AG04450 (cell line): ENCODE results near the gene TCEA3. TPM values are rescaled to one million over a fixed set of nuclear protein-coding genes. Genes with fewer than 3 reads are reported as not detected.

Experiments
- CTCF ChIA-PET: fragments of 300-600, 350-600 bp; formaldehyde crosslinking; extraction: SDS; loops from one replicate; lab custom pipeline; 2022; ENCODE audit warnings: antibody characterized with exemption, inconsistent platforms; lab: Charles Lee
- POLR2A ChIA-PET: fragments of 350-600 bp; formaldehyde crosslinking; extraction: SDS; loops from one replicate; lab custom pipeline; 2021; ENCODE audit warnings: antibody characterized with exemption, inconsistent platforms; lab: Yijun Ruan, JAX
- DNase-seq: peaks from one replicate; pipeline ENCODE4 v3.0.0-alpha.2; 2011; ENCODE audit warnings: low read depth, low spot score
- H3K27ac ChIP-seq: one replicate; pipeline ENCODE4 v1.5.1; 2012; ENCODE audit warnings: low read depth, low read length, control low read depth
- H3K27me3 ChIP-seq: one replicate; pipeline ENCODE4 v1.6.0; 2012; ENCODE audit warnings: low read length; ENCODE audit not compliant: control insufficient read depth, insufficient read depth
- H3K4me3 ChIP-seq: 2 replicates; pipeline ENCODE4 v1.5.1; 2011; ENCODE audit warnings: mild to moderate bottlenecking, low read depth, low read length, control low read depth
- H3K9me3 ChIP-seq: 2 replicates; pipeline ENCODE4 v1.5.1; 2012; ENCODE audit warnings: low read length; ENCODE audit not compliant: control insufficient read depth, insufficient read depth
- CTCF ChIP-seq: IDR thresholded peaks from 2 replicates; pipeline ENCODE4 v1.5.1; 2011; ENCODE audit warnings: low read depth, low read length, control low read depth, inconsistent platforms
- polyA plus RNA-seq: library from polyadenylated mRNA; depleted of rRNA; stranded (reverse); fragments of >200 nt; gene quantifications from 2 replicates; pipeline ENCODE4 v1.2.3, GENCODE V29; 2011

The TCEA3 gene
- polyA plus RNA-seq, 1 experiment, result 14.7 TPM

DNA sequence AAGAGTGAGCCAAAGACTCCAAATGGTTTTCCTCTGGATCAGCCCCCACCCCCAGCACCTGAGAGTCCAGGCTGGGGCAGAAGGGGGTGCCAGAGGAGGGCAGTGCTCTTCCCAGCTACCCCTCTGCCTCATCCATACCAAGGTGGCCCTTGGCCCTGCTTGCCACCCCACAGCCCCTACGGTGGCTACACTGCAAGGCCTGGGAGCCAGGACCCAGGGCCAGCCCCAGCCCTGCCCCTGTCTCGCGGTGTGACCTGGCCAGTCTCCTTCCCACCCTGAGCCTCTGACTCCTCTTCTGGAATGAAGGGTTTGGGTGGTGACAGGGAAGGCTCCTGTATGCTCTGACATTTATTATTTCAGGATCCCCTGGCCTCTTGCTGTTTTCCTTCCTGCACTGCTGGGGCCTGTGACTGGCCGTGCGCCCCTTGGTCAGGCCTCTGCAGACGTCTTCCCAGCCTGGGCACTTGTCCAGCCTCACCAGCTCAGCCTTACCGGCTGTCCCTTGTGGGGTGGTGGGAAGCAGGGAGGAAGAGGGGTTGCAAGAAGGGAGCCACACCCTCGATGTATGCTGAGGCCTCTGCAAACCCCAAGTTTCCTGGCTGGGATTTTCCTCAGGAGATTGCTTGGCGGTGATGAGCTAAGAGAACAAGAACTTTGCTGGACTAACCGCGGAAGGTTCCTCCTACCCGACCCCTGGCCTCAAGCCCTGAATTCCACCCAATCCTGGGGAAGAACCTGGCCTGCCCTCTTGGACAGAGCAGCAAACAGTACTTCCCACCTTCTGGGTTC is 45.9 kb upstream of the TCEA3 start:
- CTCF ChIA-PET, result interaction anchor here (0.6 kb wide), 1 partner anchor 141 kb away, joined by 5 read pairs; no protein-coding TSS in a partner anchor
- DNase-seq, result no peak
- no peaks in the 10 kb centered on the region; the same call in 1 of the 2 replicates for H3K9me3 ChIP-seq
- TF ChIP-seq CTCF, result no peak
- no peak overlapping the region for H3K4me3 ChIP-seq
- no peaks in the 10 kb centered on the region for H3K27me3 ChIP-seq
- peak overlapping the region; percentile 57 for H3K27ac ChIP-seq
- POLR2A ChIA-PET, result no interaction called here

- ChIA-PET POLR2A (no interaction called here), CTCF (no interaction called here)
- no peak for TF ChIP-seq CTCF
- Histone ChIP-seq H3K27me3 (no peaks in the 10 kb centered on the region), H3K9me3 (no peaks in the 10 kb centered on the region; the same call in 1 of the 2 replicates), H3K4me3 (no peak overlapping the region), H3K27ac (no peak overlapping the region)
- no peak for DNase-seq
Observed at GRCh38 chr1:23469372-23469982, 44.9 kb upstream of the TCEA3 start.

DNA sequence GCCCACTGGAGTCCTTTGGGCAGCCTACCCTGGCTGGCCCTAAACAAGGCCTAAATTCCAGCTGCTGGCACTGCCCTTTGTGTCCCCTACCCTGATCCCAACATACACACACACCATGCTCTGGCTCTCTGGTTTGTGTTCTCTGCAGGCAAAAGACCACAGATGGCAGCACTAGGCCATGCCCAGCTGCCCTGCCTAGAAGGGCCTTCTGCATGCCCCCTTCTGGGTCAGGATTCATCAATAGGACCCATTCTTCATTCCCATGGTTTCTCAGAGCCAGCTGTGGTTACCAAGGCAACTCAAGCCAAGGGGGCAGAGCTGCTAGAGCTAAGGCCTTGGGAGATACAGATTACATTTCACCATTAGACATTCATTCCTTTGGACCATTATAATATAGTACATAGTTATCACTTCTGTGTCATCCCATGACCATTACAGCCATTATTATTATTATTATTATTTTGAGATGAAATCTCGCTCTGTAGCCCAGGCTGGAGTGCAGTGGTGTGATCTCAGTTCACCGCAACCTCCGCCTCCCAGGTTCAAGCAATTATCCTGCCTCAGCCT is 42.0 kb upstream of the TCEA3 start:
- no peaks in the 10 kb centered on the region for H3K27me3 ChIP-seq
- H3K4me3 ChIP-seq, result no peak overlapping the region
- DNase-seq, result no peak
- ChIA-PET POLR2A (no interaction called here), CTCF (interaction anchor here (0.6 to 1.4 kb wide), 2 partner anchors 18 to 31 kb away, joined by 3 read pairs; partner anchors contain the start of gene ASAP3)
- no peak for TF ChIP-seq CTCF
- H3K27ac ChIP-seq, result no peak overlapping the region
- no peaks in the 10 kb centered on the region; the same call in 1 of the 2 replicates for H3K9me3 ChIP-seq

DNA sequence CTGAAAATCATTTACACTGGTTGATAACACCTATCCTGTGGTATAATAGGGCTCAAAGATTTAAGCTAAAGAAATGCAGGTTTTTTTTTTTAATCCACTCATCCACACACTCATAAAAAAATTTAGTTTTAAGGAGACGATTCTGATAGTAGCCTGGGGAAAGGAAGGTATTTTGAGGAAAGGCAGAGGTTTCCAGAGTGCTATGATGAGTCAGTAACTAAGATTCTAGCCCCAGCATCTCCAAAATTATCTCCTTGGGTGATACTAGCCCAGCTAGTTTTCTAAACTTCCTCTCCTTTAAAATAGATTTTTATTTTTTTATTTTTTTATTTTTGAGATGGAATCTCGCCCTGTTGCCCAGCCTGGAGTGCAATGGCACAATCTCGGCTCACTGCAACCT is 38.7 kb upstream of the TCEA3 start:
- no peaks in the 10 kb centered on the region for H3K27me3 ChIP-seq
- no peak for TF ChIP-seq CTCF
- DNase-seq, result no peak
- CTCF ChIA-PET, result no interaction called here
- H3K27ac ChIP-seq, result no peak overlapping the region
- H3K4me3 ChIP-seq, result no peak overlapping the region
- POLR2A ChIA-PET, result no interaction called here
- H3K9me3 ChIP-seq, result no peaks in the 10 kb centered on the region; the same call in 1 of the 2 replicates

DNA sequence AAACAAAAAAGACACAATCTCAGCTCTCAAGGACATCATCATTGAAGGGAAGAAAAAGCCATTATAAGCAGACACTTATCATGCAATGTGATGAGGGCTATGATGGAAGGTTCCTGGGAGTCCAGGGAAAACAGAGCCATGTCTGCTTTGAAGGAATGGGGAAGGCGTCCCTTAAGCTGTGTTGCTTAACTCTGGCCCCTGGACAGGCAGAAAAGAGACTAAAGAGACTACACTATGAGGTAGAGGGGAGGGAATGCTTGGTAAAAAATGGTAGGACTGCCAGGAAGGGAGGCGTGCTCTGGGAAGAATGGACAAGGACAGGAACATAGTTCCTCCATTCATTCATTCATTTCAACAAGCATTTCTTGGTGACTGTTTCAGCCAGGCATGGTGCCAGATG is 38.2 kb upstream of the TCEA3 start:
- ChIA-PET POLR2A (no interaction called here), CTCF (no interaction called here)
- DNase-seq, result no peak

More for the DNA sequence above, 38.2 kb upstream of the TCEA3 start:
- H3K27ac ChIP-seq, result no peak overlapping the region
- no peak for TF ChIP-seq CTCF
- no peak overlapping the region for H3K4me3 ChIP-seq
- no peaks in the 10 kb centered on the region for H3K27me3 ChIP-seq
- H3K9me3 ChIP-seq, result no peaks in the 10 kb centered on the region; the same call in 1 of the 2 replicates
